ENCODE measurements around the gene PTPRZ1. TPM values are rescaled to one million over a fixed set of nuclear protein-coding genes. Genes with fewer than 3 reads are reported as not detected.

PTPRZ1 gene
- total RNA-seq, 4 donors from 2014 or later: 0.32 to 33.9 (median 11.8) TPM

GRCh38 chr7:122068999-122069398, 196.0 kb downstream of the PTPRZ1 start:
- DNase-seq (ENCODE audit: low spot score) (no peak), ATAC-seq (ENCODE audit: low FRiP score) (no peak)
- TF ChIP-seq, protein P1, sequence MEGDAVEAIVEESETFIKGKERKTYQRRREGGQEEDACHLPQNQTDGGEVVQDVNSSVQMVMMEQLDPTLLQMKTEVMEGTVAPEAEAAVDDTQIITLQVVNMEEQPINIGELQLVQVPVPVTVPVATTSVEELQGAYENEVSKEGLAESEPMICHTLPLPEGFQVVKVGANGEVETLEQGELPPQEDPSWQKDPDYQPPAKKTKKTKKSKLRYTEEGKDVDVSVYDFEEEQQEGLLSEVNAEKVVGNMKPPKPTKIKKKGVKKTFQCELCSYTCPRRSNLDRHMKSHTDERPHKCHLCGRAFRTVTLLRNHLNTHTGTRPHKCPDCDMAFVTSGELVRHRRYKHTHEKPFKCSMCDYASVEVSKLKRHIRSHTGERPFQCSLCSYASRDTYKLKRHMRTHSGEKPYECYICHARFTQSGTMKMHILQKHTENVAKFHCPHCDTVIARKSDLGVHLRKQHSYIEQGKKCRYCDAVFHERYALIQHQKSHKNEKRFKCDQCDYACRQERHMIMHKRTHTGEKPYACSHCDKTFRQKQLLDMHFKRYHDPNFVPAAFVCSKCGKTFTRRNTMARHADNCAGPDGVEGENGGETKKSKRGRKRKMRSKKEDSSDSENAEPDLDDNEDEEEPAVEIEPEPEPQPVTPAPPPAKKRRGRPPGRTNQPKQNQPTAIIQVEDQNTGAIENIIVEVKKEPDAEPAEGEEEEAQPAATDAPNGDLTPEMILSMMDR (IDR thresholded peaks at IDR 0.05): no peak

DNA sequence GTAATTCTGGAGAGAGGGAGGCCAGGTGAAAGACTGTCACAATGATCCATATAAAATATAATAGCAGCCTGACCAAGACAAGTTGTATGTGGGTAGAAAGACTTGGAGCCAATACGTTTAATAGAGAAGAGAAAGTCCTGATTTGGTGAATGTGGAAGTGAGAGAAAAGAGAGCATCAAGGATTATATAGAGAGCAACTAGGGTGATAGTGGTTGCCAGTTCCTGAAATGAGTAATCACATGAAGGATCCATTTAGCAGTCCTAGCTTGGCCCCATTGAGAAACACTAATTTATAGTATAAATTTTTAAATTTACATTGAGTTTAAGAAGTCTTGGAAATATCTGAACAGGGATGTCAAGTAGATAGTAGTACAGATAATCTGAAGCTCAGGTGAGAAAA, 197.1 kb downstream of the PTPRZ1 start:
- no peak for DNase-seq (ENCODE audit: low spot score)
- TF ChIP-seq, protein P1 (IDR thresholded peaks at IDR 0.05): no peak
- no peak for ATAC-seq (ENCODE audit: low FRiP score)

- ATAC-seq (ENCODE audit: low FRiP score) (no peak), DNase-seq (ENCODE audit: low spot score) (no peak)
- TF ChIP-seq, protein P1 (IDR thresholded peaks at IDR 0.05): no peak
These were observed 197.9 kb downstream of the PTPRZ1 start for GRCh38 chr7:122070834-122071233.

DNA sequence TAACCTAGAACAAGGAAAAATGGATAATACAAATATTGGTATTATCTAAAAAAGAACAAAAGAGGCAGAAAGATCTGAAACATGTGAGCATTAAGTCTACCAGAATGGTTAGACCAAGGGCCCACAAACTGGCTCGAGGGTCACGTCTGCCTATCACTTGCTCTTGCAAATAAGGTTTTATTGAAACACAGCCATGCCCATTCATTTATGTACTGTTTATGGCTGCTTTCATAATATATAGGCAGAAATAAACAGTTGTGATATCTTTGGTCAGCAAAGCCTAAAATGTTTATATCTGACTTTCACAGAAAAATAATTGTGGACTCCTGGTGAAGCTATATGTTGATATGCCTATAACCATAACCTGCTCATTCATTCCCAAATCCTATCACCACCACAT, 199.3 kb downstream of the PTPRZ1 start:
- TF ChIP-seq, protein P1 (IDR thresholded peaks at IDR 0.05): no peak
- DNase-seq (ENCODE audit: low spot score) (no peak), ATAC-seq (ENCODE audit: low FRiP score) (no peak)

DNA sequence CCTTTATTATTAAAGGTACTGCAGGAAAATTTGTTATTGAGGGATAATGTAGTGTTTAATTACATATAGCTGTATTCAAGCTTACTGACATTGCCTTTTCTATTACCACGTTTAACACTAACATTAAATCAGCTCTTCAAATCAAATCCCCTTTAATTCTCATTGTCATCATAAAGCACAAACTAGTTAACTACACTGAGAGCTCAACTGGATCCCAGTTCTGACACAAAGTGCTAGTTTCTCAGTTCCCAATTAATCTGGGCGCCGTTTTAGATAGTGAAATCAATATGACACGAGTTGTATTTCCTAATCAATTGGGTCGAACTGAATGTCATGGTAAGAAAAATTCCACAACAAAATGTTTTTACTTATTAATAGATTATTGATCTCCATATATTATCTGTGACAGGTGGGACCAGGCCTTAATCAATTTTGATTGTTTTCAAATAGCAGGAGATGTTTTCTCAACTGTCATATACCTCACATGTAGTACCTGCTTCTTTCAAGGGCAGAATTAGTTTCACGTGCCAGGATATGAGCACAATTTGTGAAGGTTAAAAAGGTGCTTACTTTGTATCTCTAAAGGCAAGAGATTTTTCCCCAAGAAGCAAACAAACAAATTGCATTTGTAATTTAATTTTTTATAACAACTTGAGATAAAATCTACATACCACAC, 200.1 kb downstream of the PTPRZ1 start:
- TF ChIP-seq, protein P1 (IDR thresholded peaks at IDR 0.05): no peak
- ATAC-seq (ENCODE audit: low FRiP score) (no peak), DNase-seq (ENCODE audit: low spot score) (no peak)

DNA sequence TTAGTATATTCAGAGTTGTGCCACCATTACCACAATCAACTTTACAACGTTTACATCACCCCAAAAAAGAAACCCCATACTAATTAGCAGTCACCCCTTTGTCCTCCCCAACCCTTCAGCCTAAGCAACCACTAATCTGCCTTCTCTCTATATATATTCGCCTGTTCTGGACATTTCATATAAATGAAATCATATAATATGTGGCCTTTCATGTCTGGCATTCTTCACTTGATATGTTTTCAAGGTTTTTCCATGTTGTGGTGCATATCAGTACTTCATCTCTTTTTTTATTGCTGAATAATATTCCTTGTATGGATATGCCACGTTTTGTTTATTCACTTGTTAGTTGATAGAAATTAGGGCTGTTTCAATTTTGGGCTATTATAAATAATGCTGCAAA, 200.7 kb downstream of the PTPRZ1 start:
- TF ChIP-seq, protein P1 (IDR thresholded peaks at IDR 0.05): no peak
- DNase-seq (ENCODE audit: low spot score) (no peak), ATAC-seq (ENCODE audit: low FRiP score) (no peak)

GRCh38 chr7:122082160-122082559, 209.2 kb downstream of the PTPRZ1 start:
- ATAC-seq (ENCODE audit: low FRiP score): no peak
- TF ChIP-seq, protein P1 (IDR thresholded peaks at IDR 0.05): no peak
- no peak for DNase-seq (ENCODE audit: low spot score)

Data from omental fat pad (tissue), 4 donors.